Brain microvascular endothelial cell (primary cell): ENCODE results near the gene NAGLU.
"Not testable (repeated sequence)": the region's sequence is repeated elsewhere in the genome, so short reads cannot be mapped to it uniquely, and the experiment has no call there.

Source experiments
- DNase-seq: peaks from one replicate; pipeline ENCODE4 v3.0.0-alpha.2; 2020
- H3K27ac ChIP-seq: fragments of 250-450 bp; sonication (Bioruptor Pico); 2 replicates; pipeline ENCODE4 v1.5.1; 2020; ENCODE audit warnings: mild to moderate bottlenecking, moderate library complexity
- H3K27me3 ChIP-seq: fragments of 250-450 bp; sonication (Bioruptor Pico); replicated peaks from 2 replicates; pipeline ENCODE4 v1.5.1; 2020; ENCODE audit warnings: mild to moderate bottlenecking
- H3K36me3 ChIP-seq: fragments of 250-450 bp; sonication (Bioruptor Pico); replicated peaks from 2 replicates; pipeline ENCODE4 v1.5.1; 2020; ENCODE audit warnings: mild to moderate bottlenecking
- H3K4me3 ChIP-seq: 2 replicates; pipeline ENCODE4 v1.5.1; 2011; ENCODE audit warnings: low read depth, mild to moderate bottlenecking, control low read depth, low read length, moderate library complexity
- CTCF ChIP-seq: IDR thresholded peaks from 2 replicates; pipeline ENCODE4 v1.5.1; 2011; ENCODE audit warnings: low read depth, mild to moderate bottlenecking, moderate library complexity, low read length, control low read depth, inconsistent platforms; ENCODE audit errors: missing control alignments
- in situ Hi-C: cut with HindIII; loops from 2 replicates; pipeline ENCODE4 v1.10.0; 2017; ENCODE audit warnings: low sequenced_read_pairs, low pct_ligation_motif_present

NAGLU gene

GRCh38 chr17:42543190-42544079, 7.4 kb downstream of the NAGLU start:
- Histone ChIP-seq H3K27ac (no peak overlapping the region), H3K4me3 (no peak overlapping the region), H3K27me3 (no peaks in the 10 kb centered on the region), H3K36me3 (peaks cover 2% of the 10 kb centered on the region)
- in situ Hi-C loops: no loop called here
- DNase-seq: no peak
- TF ChIP-seq CTCF: no peak

GRCh38 chr17:42544874-42545283, 8.8 kb downstream of the NAGLU start:
- TF ChIP-seq CTCF: no peak
- peaks cover 2% of the 10 kb centered on the region for H3K36me3 ChIP-seq
- no peak overlapping the region for H3K4me3 ChIP-seq
- in situ Hi-C loops: no loop called here
- no peaks in the 10 kb centered on the region for H3K27me3 ChIP-seq
- no peak overlapping the region for H3K27ac ChIP-seq
- no peak for DNase-seq

GRCh38 chr17:42545755-42546505, 9.9 kb downstream of the NAGLU start:
- in situ Hi-C loops, H3K36me3 ChIP-seq, H3K27me3 ChIP-seq: not testable (repeated sequence)

GRCh38 chr17:42547001-42547461, 11.0 kb downstream of the NAGLU start:
- DNase-seq: no peak
- no peaks in the 10 kb centered on the region for H3K27me3 ChIP-seq
- H3K4me3 ChIP-seq: no peak overlapping the region
- peaks cover 2% of the 10 kb centered on the region for H3K36me3 ChIP-seq
- in situ Hi-C loops: no loop called here
- TF ChIP-seq CTCF: no peak
- H3K27ac ChIP-seq: no peak overlapping the region

More at GRCh38 chr17:42545755-42546505, 9.9 kb downstream of the NAGLU start:
- H3K4me3 ChIP-seq, H3K27ac ChIP-seq, DNase-seq: not testable (repeated sequence)

GRCh38 chr17:42547698-42548069, 11.6 kb downstream of the NAGLU start:
- H3K4me3 ChIP-seq: no peak overlapping the region
- no peak for TF ChIP-seq CTCF
- no peak for DNase-seq
- H3K27ac ChIP-seq: no peak overlapping the region
- in situ Hi-C loops: no loop called here
- peaks cover 1% of the 10 kb centered on the region for H3K36me3 ChIP-seq
- no peaks in the 10 kb centered on the region for H3K27me3 ChIP-seq
